GM12875 (cell line): Measurements from ENCODE around the gene CDH4.

Experiments
- H3K4me3 ChIP-seq: one replicate; pipeline ENCODE4 v1.5.1; 2011; ENCODE audit warnings: low read depth, low read length, control low read depth
- TF ChIP-seq, protein P1 (sequence below): IDR thresholded peaks from 2 replicates; pipeline ENCODE4 v1.5.1; 2011; ENCODE audit warnings: low read depth, mild to moderate bottlenecking, control low read depth, inconsistent platforms, low read length, moderate library complexity, borderline replicate concordance; ENCODE audit not compliant: insufficient read depth

The CDH4 gene

DNA sequence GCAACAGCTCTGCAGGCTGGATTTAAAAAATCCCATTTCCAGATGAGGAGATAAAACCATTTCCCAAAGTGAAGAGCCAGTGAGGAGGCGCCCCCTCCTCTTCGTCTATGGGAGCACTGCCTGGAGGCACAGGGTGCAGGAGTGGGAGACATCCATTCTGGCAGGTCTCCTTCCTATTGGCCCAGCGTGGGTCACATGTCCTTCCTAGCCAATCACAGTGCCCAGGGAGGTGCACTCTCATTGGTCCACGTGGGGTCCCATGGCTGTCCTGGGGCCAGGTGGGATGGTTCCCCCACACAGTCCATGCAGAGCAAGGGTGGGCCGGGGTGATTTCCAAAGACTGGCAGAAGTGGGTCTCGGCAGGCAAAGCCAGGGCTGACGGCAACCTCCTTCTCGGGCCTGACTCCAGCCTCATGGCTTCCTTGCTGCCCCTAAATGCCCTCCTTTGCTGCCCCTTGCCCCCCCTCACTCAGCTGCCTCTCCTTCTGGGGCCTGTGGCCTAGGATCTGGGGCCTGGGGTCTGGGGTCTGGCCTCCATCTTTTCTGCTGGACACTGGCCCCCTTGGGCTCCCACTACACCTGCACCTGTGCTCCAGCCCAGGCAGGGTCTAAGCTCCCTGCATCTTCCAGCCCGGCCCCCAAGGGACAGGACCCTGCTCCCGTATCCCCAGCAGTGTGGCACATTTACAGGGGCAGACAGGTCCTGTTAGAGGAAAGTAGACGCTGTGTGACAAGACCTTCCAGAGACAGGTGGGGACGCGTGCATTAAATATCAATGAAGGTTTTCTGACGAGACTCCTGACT, 581.9 kb downstream of the CDH4 start:
- H3K4me3 ChIP-seq = no peak overlapping the region
- TF ChIP-seq, protein P1, sequence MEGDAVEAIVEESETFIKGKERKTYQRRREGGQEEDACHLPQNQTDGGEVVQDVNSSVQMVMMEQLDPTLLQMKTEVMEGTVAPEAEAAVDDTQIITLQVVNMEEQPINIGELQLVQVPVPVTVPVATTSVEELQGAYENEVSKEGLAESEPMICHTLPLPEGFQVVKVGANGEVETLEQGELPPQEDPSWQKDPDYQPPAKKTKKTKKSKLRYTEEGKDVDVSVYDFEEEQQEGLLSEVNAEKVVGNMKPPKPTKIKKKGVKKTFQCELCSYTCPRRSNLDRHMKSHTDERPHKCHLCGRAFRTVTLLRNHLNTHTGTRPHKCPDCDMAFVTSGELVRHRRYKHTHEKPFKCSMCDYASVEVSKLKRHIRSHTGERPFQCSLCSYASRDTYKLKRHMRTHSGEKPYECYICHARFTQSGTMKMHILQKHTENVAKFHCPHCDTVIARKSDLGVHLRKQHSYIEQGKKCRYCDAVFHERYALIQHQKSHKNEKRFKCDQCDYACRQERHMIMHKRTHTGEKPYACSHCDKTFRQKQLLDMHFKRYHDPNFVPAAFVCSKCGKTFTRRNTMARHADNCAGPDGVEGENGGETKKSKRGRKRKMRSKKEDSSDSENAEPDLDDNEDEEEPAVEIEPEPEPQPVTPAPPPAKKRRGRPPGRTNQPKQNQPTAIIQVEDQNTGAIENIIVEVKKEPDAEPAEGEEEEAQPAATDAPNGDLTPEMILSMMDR = no peak

DNA sequence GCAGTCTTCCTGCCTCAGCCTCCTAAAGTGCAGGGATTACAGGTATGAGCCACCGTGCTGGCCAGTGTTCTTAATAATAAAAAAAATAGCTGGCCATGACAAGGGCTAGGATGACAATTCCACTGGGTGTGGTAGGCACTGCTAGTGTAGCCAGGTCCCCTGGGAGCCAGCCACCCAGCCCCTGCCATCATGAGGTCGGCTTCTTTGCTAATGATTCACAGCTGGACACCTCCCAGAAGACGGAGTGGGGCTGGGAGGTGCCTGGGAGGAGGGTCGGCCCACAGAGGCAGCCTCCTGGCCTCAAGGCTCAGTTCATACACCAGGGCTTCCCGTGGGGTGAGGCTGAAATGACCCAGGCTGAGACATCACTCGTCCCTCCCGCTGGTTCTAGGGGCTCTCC, 583.2 kb downstream of the CDH4 start:
- H3K4me3 ChIP-seq = no peak overlapping the region
- TF ChIP-seq, protein P1 = no peak

DNA sequence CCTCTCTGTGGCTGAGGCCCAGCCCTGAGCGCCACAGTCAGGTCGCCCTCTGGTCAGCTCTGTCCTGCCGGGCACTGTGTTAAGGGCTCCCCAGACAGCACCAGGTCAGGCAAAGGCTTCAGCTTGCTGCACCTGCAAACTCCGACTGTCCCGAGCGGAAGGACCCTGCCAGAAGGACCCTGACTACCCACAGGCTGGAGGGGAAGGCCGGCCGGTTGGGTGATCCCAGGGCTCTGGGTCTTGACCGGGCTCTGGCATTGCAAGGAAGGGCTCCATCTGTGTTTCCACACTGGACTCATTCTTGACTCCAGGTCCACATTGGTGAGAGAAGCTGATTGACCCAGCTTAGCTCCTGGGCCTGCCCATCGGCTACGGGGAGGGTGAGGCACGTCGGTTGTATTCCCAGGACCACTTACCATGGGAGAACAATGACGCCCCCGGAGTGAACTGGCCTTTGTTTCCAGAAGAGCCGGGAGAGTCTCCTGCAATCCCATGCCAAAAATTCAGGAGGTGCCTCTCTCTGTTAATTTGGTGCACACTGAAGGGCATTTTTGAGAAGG, 583.8 kb downstream of the CDH4 start:
- no peak overlapping the region for H3K4me3 ChIP-seq
- TF ChIP-seq, protein P1 = no peak

DNA sequence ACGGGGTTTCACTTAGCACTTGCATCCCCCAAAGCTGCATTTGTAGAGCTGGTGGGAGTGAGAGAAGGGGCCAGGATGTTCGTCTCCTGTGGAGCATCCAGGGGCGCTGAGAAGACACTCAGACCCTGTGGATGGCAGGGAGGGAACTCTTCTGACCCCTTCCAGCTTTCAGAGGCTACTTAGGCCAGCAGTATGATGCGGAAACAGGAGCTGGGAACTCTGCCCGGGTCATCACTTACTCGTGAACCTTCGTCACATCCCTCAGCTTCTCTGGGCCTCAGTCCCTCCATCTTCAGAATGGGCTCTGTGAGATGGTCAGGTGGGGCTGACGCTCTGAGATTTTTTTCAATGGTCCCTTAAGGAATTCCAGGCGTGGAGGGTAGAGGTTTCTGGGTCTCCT, 585.1 kb downstream of the CDH4 start:
- TF ChIP-seq, protein P1 = no peak
- H3K4me3 ChIP-seq = no peak overlapping the region

DNA sequence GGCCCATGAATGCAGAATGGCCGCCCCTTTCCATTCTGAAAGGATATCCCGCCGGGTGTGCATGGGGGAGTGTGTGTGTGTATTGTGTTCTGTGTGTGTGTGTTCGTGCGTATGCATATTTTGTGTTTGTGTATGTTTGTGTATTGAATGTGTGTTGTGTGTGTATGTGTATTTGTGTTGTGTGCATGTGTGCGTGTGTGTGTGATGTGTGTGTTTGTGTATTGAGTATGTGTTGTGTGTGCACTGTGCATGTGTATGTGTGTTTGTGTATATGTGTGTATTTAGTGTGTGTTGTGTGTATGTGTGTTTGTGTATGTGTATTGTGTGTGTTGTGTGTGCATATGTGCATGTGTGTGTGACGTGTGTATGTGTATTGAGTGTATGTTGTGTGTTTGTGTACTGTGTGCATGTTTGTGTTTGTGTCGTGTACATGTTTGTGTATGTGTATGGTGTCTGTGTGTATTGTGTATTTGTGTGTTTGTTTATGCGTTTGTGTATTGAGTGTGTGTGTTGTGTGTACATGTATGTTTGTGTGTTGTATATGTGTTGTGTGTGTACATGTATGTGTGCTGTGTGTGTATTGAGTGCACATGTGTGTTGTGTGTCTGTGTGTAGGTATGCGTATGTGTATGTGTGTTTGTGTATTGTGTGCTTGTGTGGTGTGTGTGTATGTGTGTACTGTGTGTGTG, 587.3 kb downstream of the CDH4 start:
- no peak overlapping the region for H3K4me3 ChIP-seq
- TF ChIP-seq, protein P1 = no peak

DNA sequence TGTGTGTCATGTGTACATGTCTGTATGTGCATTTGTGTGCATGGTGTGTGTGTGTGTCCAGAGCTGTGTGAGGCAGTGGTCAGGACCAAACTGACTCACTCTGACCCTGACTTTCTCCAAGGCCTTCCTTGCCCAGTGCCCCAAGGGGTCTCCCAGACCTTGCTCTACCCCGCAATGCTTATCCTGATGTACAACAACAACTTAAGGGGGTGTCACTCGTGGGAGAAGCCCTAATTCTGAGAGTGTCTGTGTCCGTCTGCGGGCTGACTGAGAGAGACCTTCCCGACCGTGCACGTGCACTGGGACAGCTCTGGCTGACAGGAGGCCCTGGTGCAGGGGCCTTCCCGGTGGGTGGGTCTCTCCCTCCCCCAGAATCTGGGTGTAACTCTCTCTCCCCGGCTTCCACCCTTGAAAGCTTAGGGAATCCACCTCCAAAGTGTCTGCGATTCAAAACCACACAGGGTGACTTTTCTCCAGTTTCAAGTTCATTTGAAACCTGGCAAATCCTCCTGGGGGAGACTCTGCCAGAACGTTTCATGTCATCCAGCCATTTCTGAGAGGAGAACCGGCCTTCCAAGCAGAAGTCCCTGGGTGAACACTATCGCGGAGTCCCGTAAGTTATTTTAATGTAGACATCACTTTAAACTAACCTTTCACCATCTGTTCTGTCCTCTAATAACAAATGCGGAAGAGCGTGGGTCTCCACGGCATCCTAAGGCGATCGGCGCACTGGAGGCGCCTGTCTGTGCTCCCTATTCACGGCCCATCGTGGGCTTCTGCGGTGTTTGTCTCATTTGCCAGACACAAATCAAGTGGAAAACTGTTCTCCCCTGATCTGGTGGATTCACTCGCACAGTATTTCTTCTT, 588.1 kb downstream of the CDH4 start:
- H3K4me3 ChIP-seq = no peak overlapping the region
- TF ChIP-seq, protein P1 = no peak
